Measurements from ENCODE around the gene SLC25A24. TPM values are rescaled to one million over a fixed set of nuclear protein-coding genes. Genes with fewer than 3 reads are reported as not detected.
"Not testable (repeated sequence)": the region's sequence is repeated elsewhere in the genome, so short reads cannot be mapped to it uniquely, and the experiment has no call there.

SLC25A24 gene
- total and polyA plus RNA-seq, 8 donors = 39.9 to 76.4 (median 68.2) TPM

DNA sequence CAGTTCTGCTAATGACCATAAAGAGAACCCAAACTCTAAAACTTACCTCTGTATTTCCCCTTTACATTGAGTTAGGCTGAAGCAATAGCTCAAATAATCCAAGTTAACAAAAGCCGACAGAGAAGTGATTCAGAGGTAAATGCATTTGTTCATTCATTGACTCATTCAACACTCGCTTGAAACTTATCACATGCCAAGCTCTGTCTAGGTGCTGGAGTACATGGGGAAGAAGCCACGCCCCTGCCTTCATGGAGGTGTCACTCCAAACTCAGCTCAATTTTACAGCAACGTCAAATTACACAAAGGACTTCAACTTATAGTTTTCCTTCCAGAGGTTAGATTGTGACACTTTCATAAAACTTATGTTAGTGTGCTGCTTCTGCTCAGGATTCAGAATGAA lies 45.8 kb downstream of the SLC25A24 start:
- TF ChIP-seq, protein P1, sequence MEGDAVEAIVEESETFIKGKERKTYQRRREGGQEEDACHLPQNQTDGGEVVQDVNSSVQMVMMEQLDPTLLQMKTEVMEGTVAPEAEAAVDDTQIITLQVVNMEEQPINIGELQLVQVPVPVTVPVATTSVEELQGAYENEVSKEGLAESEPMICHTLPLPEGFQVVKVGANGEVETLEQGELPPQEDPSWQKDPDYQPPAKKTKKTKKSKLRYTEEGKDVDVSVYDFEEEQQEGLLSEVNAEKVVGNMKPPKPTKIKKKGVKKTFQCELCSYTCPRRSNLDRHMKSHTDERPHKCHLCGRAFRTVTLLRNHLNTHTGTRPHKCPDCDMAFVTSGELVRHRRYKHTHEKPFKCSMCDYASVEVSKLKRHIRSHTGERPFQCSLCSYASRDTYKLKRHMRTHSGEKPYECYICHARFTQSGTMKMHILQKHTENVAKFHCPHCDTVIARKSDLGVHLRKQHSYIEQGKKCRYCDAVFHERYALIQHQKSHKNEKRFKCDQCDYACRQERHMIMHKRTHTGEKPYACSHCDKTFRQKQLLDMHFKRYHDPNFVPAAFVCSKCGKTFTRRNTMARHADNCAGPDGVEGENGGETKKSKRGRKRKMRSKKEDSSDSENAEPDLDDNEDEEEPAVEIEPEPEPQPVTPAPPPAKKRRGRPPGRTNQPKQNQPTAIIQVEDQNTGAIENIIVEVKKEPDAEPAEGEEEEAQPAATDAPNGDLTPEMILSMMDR (IDR thresholded peaks at IDR 0.05) = no peak
- Histone ChIP-seq H3K27me3 (no peaks in the 10 kb centered on the region), H3K4me1 (no peaks in the 10 kb centered on the region), H3K9me3 (no peaks in the 10 kb centered on the region), H3K27ac (no peak overlapping the region), H3K36me3 (peaks cover 0 to 87% of the 10 kb centered on the region in 2 donors), H3K4me3 (no peak overlapping the region)
- DNase-seq = no peak
- intact Hi-C loops (cut with DNase I) = no loop called here
- no peak for ATAC-seq

DNA sequence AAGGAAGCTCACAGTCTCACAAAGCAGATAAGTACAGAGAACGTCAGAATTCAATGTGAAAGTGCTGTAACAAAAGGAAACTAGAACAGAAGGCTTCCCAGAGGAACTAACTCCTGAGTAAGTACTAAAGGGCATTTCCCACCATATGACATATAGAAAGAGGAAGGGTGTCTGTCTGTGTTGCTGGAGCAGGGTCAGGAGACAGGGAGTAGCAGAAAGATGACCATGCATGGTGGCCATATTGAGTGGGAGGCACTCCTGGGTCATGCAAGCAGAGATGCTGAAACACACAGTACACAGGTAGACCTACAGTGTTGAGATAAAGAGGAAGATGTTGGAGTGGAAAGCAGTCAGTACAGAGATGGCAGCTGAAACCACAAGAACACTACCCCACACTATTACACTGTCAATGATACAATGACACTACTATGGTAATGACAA lies 47.3 kb downstream of the SLC25A24 start:
- ATAC-seq = peak; percentile 78
- peak overlapping the region in 1 of 2 donors; percentile 30 for H3K27ac ChIP-seq
- intact Hi-C loops (cut with DNase I) = no loop called here

DNA sequence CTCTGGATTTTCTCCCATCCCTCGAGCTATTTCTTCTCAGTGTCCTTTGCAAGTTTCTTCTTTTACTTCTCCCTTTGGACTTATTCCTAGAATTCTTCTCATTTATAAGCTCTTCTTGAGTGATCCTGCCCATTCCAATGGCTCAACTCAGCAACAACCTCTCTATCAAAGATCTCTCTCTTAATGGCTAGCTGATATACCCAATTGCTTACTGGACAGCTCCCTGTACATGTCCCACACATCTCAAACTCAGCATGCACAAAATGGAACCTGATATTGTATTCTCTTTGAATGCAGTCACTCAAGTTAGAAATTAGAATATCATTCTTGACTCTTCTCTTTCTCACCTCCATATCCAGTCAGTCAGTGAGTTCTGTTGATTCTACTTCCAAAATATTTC lies 48.6 kb downstream of the SLC25A24 start:
- H3K4me1 ChIP-seq = no peaks in the 10 kb centered on the region
- DNase-seq (no peak), ATAC-seq (no peak)
- intact Hi-C loops (cut with DNase I) = no loop called here
- TF ChIP-seq, protein P1 (IDR thresholded peaks at IDR 0.05) = no peak
- H3K27me3 ChIP-seq = no peaks in the 10 kb centered on the region
- no peaks in the 10 kb centered on the region for H3K9me3 ChIP-seq
- H3K36me3 ChIP-seq = peaks cover 0 to 99% of the 10 kb centered on the region in 2 donors
- H3K27ac ChIP-seq = no peak overlapping the region
- H3K4me3 ChIP-seq = no peak overlapping the region

More for the DNA sequence above, 47.3 kb downstream of the SLC25A24 start:
- no peaks in the 10 kb centered on the region for H3K9me3 ChIP-seq
- peak in 1 of 4 donors; percentile 1 for DNase-seq
- no peaks in the 10 kb centered on the region for H3K27me3 ChIP-seq
- TF ChIP-seq, protein P1 (IDR thresholded peaks at IDR 0.05) = no peak
- peaks cover 0 to 98% of the 10 kb centered on the region in 2 donors for H3K36me3 ChIP-seq
- H3K4me3 ChIP-seq = no peak overlapping the region
- H3K4me1 ChIP-seq = no peaks in the 10 kb centered on the region

DNA sequence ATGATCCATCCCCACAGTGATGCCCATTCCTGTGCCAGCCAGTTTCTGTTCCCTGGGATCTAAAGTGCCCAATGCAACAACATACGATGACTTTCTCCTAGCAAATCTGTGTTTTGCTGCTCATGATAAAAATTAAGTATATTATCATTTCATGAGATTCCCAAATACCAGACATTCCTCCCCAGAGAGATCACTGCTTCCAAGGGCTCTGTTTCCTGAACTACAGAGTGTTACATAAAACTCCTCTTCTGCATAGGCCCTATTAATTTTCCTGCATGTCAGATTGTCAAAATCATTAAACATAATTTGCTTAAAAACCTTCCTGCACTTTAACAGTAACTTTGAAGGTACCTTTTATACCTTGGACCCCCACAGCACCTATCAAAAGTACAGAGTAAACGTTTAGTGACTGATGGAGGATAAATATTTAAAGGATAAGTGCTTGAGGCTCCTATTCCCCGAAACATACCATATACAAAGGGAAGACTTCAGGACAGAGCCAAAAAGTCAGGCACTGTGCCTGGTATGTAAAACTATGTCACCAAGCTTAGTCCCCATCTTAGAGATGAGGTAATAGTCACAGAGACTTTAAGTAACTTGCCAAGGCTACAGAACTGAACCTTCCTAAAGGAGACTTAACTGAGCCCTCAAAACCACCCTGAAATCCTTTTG lies 50.2 kb downstream of the SLC25A24 start:
- intact Hi-C loops (cut with DNase I) = no loop called here
- H3K27ac ChIP-seq = no peak overlapping the region
- DNase-seq (no peak), ATAC-seq (no peak)
- TF ChIP-seq, protein P1 (IDR thresholded peaks at IDR 0.05) = no peak
- H3K27me3 ChIP-seq = no peaks in the 10 kb centered on the region
- no peaks in the 10 kb centered on the region for H3K4me1 ChIP-seq
- H3K36me3 ChIP-seq = peaks cover 0 to 95% of the 10 kb centered on the region in 2 donors
- H3K9me3 ChIP-seq = peaks cover 0 to 2% of the 10 kb centered on the region in 2 donors
- H3K4me3 ChIP-seq = no peak overlapping the region

DNA sequence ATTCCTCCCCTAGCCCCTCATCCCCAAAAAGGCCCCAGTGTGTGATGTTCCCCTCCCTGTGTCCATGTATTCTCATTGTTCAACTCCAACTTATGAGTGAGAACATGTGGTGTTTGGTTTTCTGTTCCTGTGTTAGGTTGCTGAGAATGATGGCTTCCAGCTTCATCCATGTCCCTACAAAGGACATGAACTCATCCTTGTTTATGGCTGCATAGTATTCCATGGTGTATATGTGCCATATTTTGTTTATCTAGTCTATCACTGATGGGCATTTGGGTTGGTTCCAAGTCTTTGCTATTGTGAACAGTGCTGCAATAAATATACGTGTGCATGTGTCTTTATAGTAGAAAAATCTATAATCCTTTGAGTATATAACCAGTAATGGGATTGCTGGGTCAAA lies 55.6 kb downstream of the SLC25A24 start:
- DNase-seq; H3K4me3 ChIP-seq; H3K9me3 ChIP-seq; intact Hi-C loops (cut with DNase I); ATAC-seq; H3K27me3 ChIP-seq; H3K27ac ChIP-seq: not testable (repeated sequence)
- Histone ChIP-seq H3K4me1 (peaks cover 0 to 20% of the 10 kb centered on the region in 2 donors), H3K36me3 (peaks cover 0 to 72% of the 10 kb centered on the region in 2 donors)

Data from left lung (tissue), 10 donors.